Skeletal muscle satellite cell (primary cell): Measurements from ENCODE around the gene MANSC1.
A peak's percentile ranks its signal among the peaks of the same experiment; 100 is the strongest.
"Not testable (repeated sequence)": the region's sequence is repeated elsewhere in the genome, so short reads cannot be mapped to it uniquely, and the experiment has no call there.

Experiments used
- H3K27me3 ChIP-seq: 2 replicates; pipeline ENCODE4 v1.7.0; 2013; ENCODE audit warnings: low read length; ENCODE audit not compliant: control insufficient read depth, insufficient read depth
- H3K36me3 ChIP-seq: 2 replicates; pipeline ENCODE4 v1.7.0; 2013; ENCODE audit warnings: mild to moderate bottlenecking, control low read depth, low read length; ENCODE audit not compliant: insufficient read depth
- H3K4me1 ChIP-seq: 2 replicates; pipeline ENCODE4 v1.7.0; 2013; ENCODE audit warnings: low read length; ENCODE audit not compliant: control insufficient read depth, insufficient read depth
- H3K4me2 ChIP-seq: 2 replicates; pipeline ENCODE4 v1.7.0; 2013; ENCODE audit warnings: mild to moderate bottlenecking, low read length
- H3K4me3 ChIP-seq: 2 replicates; pipeline ENCODE4 v1.7.0; 2013; ENCODE audit warnings: low read length
- H3K9ac ChIP-seq: 2 replicates; pipeline ENCODE4 v1.7.0; 2013; ENCODE audit warnings: mild to moderate bottlenecking, low read depth, low read length, moderate library complexity
- H3K9me3 ChIP-seq: replicated peaks from 2 replicates; pipeline ENCODE4 v1.7.0; 2013; ENCODE audit warnings: mild to moderate bottlenecking, control low read depth, low read length

MANSC1 gene

GRCh38 chr12:12334367-12335040, 15.5 kb downstream of the MANSC1 start:
- H3K4me2 ChIP-seq, result peak overlapping the region; percentile 51
- no peak overlapping the region for H3K9ac ChIP-seq
- H3K4me1 ChIP-seq, result peaks cover 12% of the 10 kb centered on the region
- H3K9me3 ChIP-seq, result no peaks in the 10 kb centered on the region
- H3K27me3 ChIP-seq, result peaks cover 8% of the 10 kb centered on the region
- no peaks in the 10 kb centered on the region for H3K36me3 ChIP-seq
- H3K4me3 ChIP-seq, result no peak overlapping the region

GRCh38 chr12:12333407-12334366, 16.4 kb downstream of the MANSC1 start:
- no peak overlapping the region for H3K4me2 ChIP-seq
- no peak overlapping the region for H3K9ac ChIP-seq
- no peak overlapping the region for H3K4me3 ChIP-seq
- no peaks in the 10 kb centered on the region for H3K9me3 ChIP-seq
- H3K4me1 ChIP-seq, result peaks cover 8% of the 10 kb centered on the region
- H3K27me3 ChIP-seq, result peaks cover 8% of the 10 kb centered on the region
- H3K36me3 ChIP-seq, result no peaks in the 10 kb centered on the region

GRCh38 chr12:12331896-12332295, 18.1 kb downstream of the MANSC1 start:
- H3K9ac ChIP-seq, result no peak overlapping the region
- no peaks in the 10 kb centered on the region for H3K9me3 ChIP-seq
- peaks cover 8% of the 10 kb centered on the region for H3K27me3 ChIP-seq
- H3K36me3 ChIP-seq, result no peaks in the 10 kb centered on the region
- H3K4me2 ChIP-seq, result no peak overlapping the region
- no peak overlapping the region for H3K4me3 ChIP-seq
- H3K4me1 ChIP-seq, result no peaks in the 10 kb centered on the region

- H3K9me3 ChIP-seq, result no peaks in the 10 kb centered on the region
- no peaks in the 10 kb centered on the region for H3K36me3 ChIP-seq
- H3K4me2 ChIP-seq, result no peak overlapping the region
- H3K9ac ChIP-seq, result no peak overlapping the region
- peaks cover 8% of the 10 kb centered on the region for H3K27me3 ChIP-seq
- H3K4me3 ChIP-seq, result no peak overlapping the region
- H3K4me1 ChIP-seq, result no peaks in the 10 kb centered on the region
Measured at GRCh38 chr12:12331244-12331771, 18.7 kb downstream of the MANSC1 start.

GRCh38 chr12:12327802-12328201, 22.2 kb downstream of the MANSC1 start:
- H3K9me3 ChIP-seq, result no peaks in the 10 kb centered on the region
- peaks cover 8% of the 10 kb centered on the region for H3K27me3 ChIP-seq
- no peak overlapping the region for H3K9ac ChIP-seq
- no peak overlapping the region for H3K4me3 ChIP-seq
- H3K4me2 ChIP-seq, result no peak overlapping the region
- H3K4me1 ChIP-seq, result no peaks in the 10 kb centered on the region
- no peaks in the 10 kb centered on the region for H3K36me3 ChIP-seq

GRCh38 chr12:12326262-12326661, 23.8 kb downstream of the MANSC1 start:
- Histone ChIP-seq H3K9me3 (no peaks in the 10 kb centered on the region), H3K4me3 (no peak overlapping the region), H3K9ac (no peak overlapping the region), H3K36me3 (no peaks in the 10 kb centered on the region), H3K27me3 (no peaks in the 10 kb centered on the region), H3K4me2 (no peak overlapping the region), H3K4me1 (no peaks in the 10 kb centered on the region)

GRCh38 chr12:12323591-12323990, 26.5 kb downstream of the MANSC1 start:
- Histone ChIP-seq H3K9me3 (no peaks in the 10 kb centered on the region), H3K4me3 (no peak overlapping the region), H3K4me1 (peaks cover 9% of the 10 kb centered on the region), H3K36me3 (no peaks in the 10 kb centered on the region), H3K27me3 (no peaks in the 10 kb centered on the region), H3K4me2 (no peak overlapping the region), H3K9ac (no peak overlapping the region)

GRCh38 chr12:12323118-12323517, 26.9 kb downstream of the MANSC1 start:
- Histone ChIP-seq H3K4me1 (peaks cover 9% of the 10 kb centered on the region), H3K27me3 (no peaks in the 10 kb centered on the region), H3K9me3 (no peaks in the 10 kb centered on the region), H3K4me3 (no peak overlapping the region), H3K36me3 (no peaks in the 10 kb centered on the region), H3K4me2 (no peak overlapping the region), H3K9ac (no peak overlapping the region)

- Histone ChIP-seq H3K4me1 (peaks cover 9% of the 10 kb centered on the region), H3K4me3 (no peak overlapping the region), H3K27me3 (no peaks in the 10 kb centered on the region), H3K9me3 (no peaks in the 10 kb centered on the region), H3K4me2 (peak overlapping the region; percentile 64), H3K9ac (peak overlapping the region; percentile 1), H3K36me3 (no peaks in the 10 kb centered on the region)
Measured at GRCh38 chr12:12319451-12320183, 30.4 kb downstream of the MANSC1 start.

- H3K9me3 ChIP-seq, result no peaks in the 10 kb centered on the region
- no peak overlapping the region for H3K4me3 ChIP-seq
- no peak overlapping the region for H3K4me2 ChIP-seq
- no peak overlapping the region for H3K9ac ChIP-seq
- no peaks in the 10 kb centered on the region for H3K27me3 ChIP-seq
- peaks cover 9% of the 10 kb centered on the region for H3K4me1 ChIP-seq
- no peaks in the 10 kb centered on the region for H3K36me3 ChIP-seq
Measured at GRCh38 chr12:12315838-12316237, 34.2 kb downstream of the MANSC1 start.

- not testable (repeated sequence) for H3K4me2 ChIP-seq, H3K4me1 ChIP-seq, H3K4me3 ChIP-seq, H3K9ac ChIP-seq, H3K9me3 ChIP-seq, H3K27me3 ChIP-seq, H3K36me3 ChIP-seq
Measured at GRCh38 chr12:12310695-12311094, 39.3 kb downstream of the MANSC1 start.
